Measurements from ENCODE around the gene PNPT1. TPM values are rescaled to one million over a fixed set of nuclear protein-coding genes. Genes with fewer than 3 reads are reported as not detected.
A peak's percentile ranks its signal among the peaks of the same experiment; 100 is the strongest.
"Not testable (repeated sequence)": the region's sequence is repeated elsewhere in the genome, so short reads cannot be mapped to it uniquely, and the experiment has no call there.

The PNPT1 gene
- total RNA-seq: 10 to 100 TPM; 15.7 to 20.0 TPM
- 16.8 TPM for polyA plus RNA-seq (ENCODE audit: insufficient read depth, low read depth, low replicate concordance)
- long read RNA-seq, donor 1, full-length matches to known transcripts: 2 of 2 reads
- long read RNA-seq, donor 1, partial matches to known transcripts: 0 of 2 reads
- long read RNA-seq, donor 1, other reads (novel, unspliced or antisense): 0 of 2 reads
- long read RNA-seq, donor 2, full-length matches to known transcripts: 5 of 5 reads
- long read RNA-seq, donor 2, partial matches to known transcripts: 0 of 5 reads
- long read RNA-seq, donor 2, other reads (novel, unspliced or antisense): 0 of 5 reads

GRCh38 chr2:55693181-55694125 lies at the start of gene PNPT1:
TSS of gene PNPT1 (minus strand) at chr2:55693844. CDS start at chr2:55693823, 21 bp downstream.
- peak within 1 kb of the TSS; percentile 89 for H3K4me3 ChIP-seq
- H3K27me3 ChIP-seq: no peaks in the 10 kb centered on the region
- H3K27ac ChIP-seq: peak within 1 kb of the TSS in 1 of 2 donors; percentile 56
- H3K4me1 ChIP-seq: no peaks in the 10 kb centered on the region
- DNase-seq: peak; percentile 97
- TF ChIP-seq POLR2A (IDR thresholded peaks at IDR 0.05) (no peak), CTCF (IDR thresholded peaks at IDR 0.05) (peak in 1 of 3 experiments; percentile 14)
- 0% methylated on average over 38 to 52 of the region's 56 CpGs for WGBS, 2 donors
- intact Hi-C loops (cut with DNase I; ENCODE audit: low total_unique reads): no loop called here
- no peaks in the 10 kb centered on the region for H3K9me3 ChIP-seq
- H3K36me3 ChIP-seq (ENCODE audit: low read depth, missing control alignments): no peaks in the 10 kb centered on the region

DNA sequence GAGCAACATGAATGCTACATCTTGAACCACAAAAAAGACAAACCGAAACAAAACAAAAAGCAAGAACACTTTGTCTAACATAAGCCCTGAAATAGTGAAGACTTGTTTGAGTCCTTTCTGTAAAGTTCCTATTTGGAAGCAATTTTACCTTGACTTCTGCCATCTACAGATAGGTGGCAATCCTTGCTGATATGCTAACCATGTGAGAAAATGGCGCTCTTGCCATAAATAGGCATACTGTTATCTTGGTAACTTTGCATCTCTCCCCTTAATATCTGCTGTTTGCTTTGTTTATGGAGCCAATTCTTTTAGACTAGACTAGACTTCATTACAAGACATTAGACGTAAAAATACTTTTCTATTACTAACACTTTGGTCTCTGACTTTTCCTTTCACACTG lies 49.4 kb upstream of the PNPT1 start:
- Histone ChIP-seq H3K27ac (no peak overlapping the region), H3K36me3 (ENCODE audit: low read depth, missing control alignments) (no peaks in the 10 kb centered on the region), H3K9me3 (no peaks in the 10 kb centered on the region), H3K27me3 (no peaks in the 10 kb centered on the region), H3K4me1 (no peaks in the 10 kb centered on the region), H3K4me3 (no peak overlapping the region)
- WGBS, 2 donors: 76 to 89% methylated on average over 3 of the region's 3 CpGs
- intact Hi-C loops (cut with DNase I; ENCODE audit: low total_unique reads): no loop called here
- no peak for TF ChIP-seq POLR2A (IDR thresholded peaks at IDR 0.05)
- no peak for TF ChIP-seq CTCF (IDR thresholded peaks at IDR 0.05)
- DNase-seq: no peak

DNA sequence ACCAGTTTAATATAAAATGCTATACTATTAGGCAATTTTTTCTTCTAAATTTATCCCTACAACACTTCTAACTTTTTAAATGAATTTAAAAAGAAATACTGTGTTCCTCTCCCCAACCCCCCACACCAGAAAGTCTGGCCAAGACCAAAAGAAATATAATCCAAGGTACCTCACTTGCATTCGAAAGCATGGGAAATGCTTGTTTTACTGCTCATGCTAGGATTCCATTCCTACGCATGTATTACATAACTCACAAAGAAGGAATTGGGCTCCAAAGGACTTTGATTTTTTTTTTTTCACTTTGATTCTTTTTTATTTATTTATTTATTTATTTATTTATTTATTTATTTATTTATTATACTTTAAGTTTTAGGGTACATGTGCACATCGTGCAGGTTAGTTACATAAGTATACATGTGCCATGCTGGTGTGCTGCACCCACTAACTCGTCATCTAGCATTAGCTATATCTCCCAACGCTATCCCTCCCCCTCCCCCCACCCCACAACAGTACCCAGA lies 42.4 kb upstream of the PNPT1 start:
- H3K4me3 ChIP-seq; H3K27ac ChIP-seq; H3K36me3 ChIP-seq (ENCODE audit: low read depth, missing control alignments); DNase-seq; intact Hi-C loops (cut with DNase I; ENCODE audit: low total_unique reads); H3K4me1 ChIP-seq; H3K27me3 ChIP-seq; H3K9me3 ChIP-seq: not testable (repeated sequence)
- 83 to 92% methylated on average over 5 of the region's 5 CpGs for WGBS, 2 donors

DNA sequence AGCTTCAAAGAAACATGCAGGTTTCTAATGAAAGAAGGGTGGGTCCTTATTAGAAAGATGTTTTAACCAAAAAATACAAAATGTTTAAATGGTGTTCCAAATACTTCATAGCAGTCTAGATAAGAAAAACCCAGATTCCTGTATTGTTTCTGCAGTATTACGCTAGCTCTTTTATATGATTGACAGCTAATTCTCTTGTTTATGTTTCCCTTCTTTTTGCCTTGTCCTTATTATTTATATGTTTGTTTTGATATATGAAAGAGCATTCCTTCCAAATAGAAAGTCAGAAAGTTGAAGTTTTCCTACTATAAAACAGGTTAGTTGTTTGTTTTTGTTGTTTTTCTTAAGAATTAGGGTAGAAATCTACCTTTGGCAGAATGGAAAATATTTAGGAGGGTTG lies 41.1 kb upstream of the PNPT1 start:
- Histone ChIP-seq H3K27me3 (no peaks in the 10 kb centered on the region), H3K9me3 (no peaks in the 10 kb centered on the region), H3K27ac (no peak overlapping the region), H3K4me1 (no peaks in the 10 kb centered on the region), H3K36me3 (ENCODE audit: low read depth, missing control alignments) (no peaks in the 10 kb centered on the region), H3K4me3 (no peak overlapping the region)
- intact Hi-C loops (cut with DNase I; ENCODE audit: low total_unique reads): no loop called here
- DNase-seq: no peak
- TF ChIP-seq POLR2A (IDR thresholded peaks at IDR 0.05) (no peak), CTCF (IDR thresholded peaks at IDR 0.05) (no peak)
- 83 to 93% methylated on average over 1 of the region's 1 CpG for WGBS, 2 donors

- Histone ChIP-seq H3K27ac (no peak overlapping the region), H3K36me3 (ENCODE audit: low read depth, missing control alignments) (no peaks in the 10 kb centered on the region), H3K27me3 (no peaks in the 10 kb centered on the region), H3K4me1 (no peaks in the 10 kb centered on the region), H3K9me3 (no peaks in the 10 kb centered on the region), H3K4me3 (no peak overlapping the region)
- no peak for DNase-seq
- TF ChIP-seq POLR2A (IDR thresholded peaks at IDR 0.05): no peak
- no peak for TF ChIP-seq CTCF (IDR thresholded peaks at IDR 0.05)
- intact Hi-C loops (cut with DNase I; ENCODE audit: low total_unique reads): no loop called here
- 29 to 38% methylated on average over 1 of the region's 1 CpG for WGBS, 2 donors
Observed at GRCh38 chr2:55733335-55733734, 39.7 kb upstream of the PNPT1 start.

Measured in testis (tissue), 5 donors.